Epithelial cell of esophagus (primary cell): ENCODE results near the gene PSMD2.

Experiments used
- DNase-seq: peaks from one replicate; pipeline ENCODE4 v3.0.0; 2010; ENCODE audit warnings: low read depth
- H3K4me3 ChIP-seq: 2 replicates; pipeline ENCODE4 v1.5.1; 2011; ENCODE audit warnings: mild to moderate bottlenecking, low read length, control low read depth
- TF ChIP-seq, protein P1 (sequence below): IDR thresholded peaks from 2 replicates; pipeline ENCODE4 v1.5.1; 2011; ENCODE audit warnings: low read depth, mild to moderate bottlenecking, low read length, control low read depth, inconsistent platforms; ENCODE audit not compliant: insufficient read depth; ENCODE audit errors: missing control alignments

The PSMD2 gene

DNA sequence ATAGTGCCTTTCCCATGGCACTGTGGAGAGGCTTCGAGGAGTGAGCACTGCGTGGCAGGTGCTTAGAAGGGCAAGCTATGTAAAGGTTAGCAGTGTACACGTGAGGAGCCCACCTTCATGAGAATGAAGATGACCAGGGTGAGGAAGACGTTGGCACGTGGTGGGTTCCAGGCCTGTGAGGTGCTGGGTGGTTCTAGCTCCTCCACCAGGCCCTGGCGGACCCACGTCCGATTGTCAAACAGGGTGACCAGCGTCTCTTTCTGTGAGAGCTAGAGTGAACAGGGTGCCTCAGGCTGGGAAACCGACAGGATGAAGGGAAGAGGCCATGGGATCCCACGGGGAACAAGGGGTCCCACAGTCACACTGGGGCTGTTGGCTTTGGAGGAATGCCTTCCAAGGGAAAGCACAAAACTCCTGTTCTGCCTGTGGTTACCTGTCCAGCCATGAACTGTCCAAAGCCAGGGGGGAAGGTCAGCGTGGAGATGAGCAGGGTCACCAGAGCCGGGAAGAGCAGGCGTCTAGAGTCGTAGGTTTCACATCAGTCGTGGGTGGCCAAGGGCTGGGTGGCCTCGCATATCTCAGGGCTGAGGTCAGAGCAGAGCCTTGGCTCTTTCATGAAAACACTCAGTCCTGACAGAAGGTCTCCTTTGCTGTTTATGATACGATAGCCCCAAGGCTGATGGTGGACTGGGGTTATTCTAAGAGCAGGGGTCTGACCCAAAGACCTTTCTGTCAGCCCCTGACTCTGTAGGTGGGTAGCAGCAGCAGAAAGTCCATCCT is 56.4 kb downstream of the PSMD2 start:
- no peak for DNase-seq
- TF ChIP-seq, protein P1, sequence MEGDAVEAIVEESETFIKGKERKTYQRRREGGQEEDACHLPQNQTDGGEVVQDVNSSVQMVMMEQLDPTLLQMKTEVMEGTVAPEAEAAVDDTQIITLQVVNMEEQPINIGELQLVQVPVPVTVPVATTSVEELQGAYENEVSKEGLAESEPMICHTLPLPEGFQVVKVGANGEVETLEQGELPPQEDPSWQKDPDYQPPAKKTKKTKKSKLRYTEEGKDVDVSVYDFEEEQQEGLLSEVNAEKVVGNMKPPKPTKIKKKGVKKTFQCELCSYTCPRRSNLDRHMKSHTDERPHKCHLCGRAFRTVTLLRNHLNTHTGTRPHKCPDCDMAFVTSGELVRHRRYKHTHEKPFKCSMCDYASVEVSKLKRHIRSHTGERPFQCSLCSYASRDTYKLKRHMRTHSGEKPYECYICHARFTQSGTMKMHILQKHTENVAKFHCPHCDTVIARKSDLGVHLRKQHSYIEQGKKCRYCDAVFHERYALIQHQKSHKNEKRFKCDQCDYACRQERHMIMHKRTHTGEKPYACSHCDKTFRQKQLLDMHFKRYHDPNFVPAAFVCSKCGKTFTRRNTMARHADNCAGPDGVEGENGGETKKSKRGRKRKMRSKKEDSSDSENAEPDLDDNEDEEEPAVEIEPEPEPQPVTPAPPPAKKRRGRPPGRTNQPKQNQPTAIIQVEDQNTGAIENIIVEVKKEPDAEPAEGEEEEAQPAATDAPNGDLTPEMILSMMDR, result no peak
- H3K4me3 ChIP-seq, result no peak overlapping the region

DNA sequence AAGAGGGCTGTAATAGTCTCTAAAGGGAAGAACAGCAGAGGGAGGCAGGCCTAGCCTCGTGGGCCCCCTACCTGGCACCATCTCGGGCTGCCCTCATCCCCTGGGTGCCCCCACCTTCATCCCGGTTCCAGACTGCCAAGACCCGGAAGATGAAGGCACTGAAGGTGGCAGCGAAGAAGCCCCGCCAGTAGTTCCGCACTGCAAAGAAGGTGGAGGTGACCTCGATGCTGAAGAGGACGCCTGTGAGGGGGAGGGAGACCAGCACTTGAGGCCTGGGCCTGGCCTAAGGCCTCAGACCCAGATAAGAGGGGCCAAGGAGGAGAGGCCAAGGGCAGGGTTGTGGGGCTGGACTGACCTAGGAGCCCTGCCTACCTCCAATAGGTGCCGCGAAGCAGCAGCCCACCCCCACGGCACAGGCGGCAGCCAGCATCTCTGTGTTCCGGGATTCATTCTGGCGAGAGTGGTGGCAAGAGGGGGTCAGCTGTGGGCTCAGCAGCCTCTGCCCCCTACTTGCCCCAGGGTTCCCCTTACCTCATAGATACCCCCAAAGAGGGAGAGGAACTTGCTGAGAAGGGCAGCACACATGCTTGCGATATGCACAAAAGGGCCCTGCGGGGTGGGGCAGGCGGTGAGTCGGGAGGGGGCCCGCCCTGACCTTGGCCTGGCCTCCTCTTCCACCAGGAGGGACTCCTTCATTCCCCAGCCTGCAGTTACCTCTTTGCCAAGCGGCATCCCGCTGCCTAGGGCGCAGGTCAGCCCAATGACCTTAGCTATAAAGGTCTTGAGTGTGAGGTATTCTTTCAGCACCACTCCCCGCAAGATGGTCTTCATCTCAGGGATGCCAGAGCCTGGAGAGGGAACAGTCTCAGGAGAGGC is 58.4 kb downstream of the PSMD2 start:
- TF ChIP-seq, protein P1, result no peak
- H3K4me3 ChIP-seq, result no peak overlapping the region
- DNase-seq, result no peak

DNA sequence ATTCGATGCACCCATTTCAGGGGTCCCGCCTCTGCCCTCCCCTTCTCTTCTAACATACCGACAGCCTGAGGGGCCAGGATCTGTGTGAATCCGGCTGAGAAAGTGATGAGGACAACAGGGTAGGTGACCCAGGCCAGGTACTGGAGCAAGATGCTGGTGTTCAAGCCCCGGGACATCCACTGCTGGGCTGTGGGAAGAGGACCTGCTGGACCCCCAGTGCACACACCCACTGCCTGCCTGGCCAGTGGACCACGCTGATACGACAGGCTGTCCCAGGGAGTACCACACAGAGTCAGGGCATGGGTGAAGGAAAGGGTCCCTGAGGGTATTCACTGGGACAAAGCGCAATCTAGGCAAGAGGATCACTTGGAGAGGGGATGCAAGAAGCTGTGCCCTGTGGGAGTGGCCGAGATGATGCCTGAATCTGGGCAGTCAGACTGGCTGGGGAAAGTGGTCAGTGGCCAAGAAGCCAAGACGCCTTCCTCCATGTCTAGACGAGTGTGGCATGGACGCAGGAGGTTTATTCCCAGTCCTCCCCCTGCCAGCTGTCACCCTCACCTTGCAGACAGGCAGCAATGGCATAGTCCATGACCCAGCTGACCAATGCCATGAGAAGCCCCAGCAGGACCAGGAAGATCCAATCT is 59.2 kb downstream of the PSMD2 start:
- H3K4me3 ChIP-seq, result no peak overlapping the region
- TF ChIP-seq, protein P1, result no peak
- no peak for DNase-seq
